WTC11 (cell line): ENCODE measurements around the gene HEPACAM. TPM values are rescaled to one million over a fixed set of nuclear protein-coding genes. Genes with fewer than 3 reads are reported as not detected.

Source experiments
- ATAC-seq: fragments of 200-7000 bp; cut with Tn5 transposase; 2 replicates; pipeline ENCODE4 v1.10.0; 2021; ENCODE audit warnings: mild to moderate bottlenecking, moderate library complexity
- CTCF ChIA-PET: fragments of 300-600 bp; sonication (Branson Sonifier 250); formaldehyde crosslinking; loops from one replicate; lab custom pipeline; 2021; ENCODE audit warnings: antibody characterized with exemption; lab: Charles Lee
- POLR2A ChIA-PET: fragments of 350-600 bp; sonication (Branson Sonifier 250); formaldehyde crosslinking; loops from one replicate; lab custom pipeline; 2021; ENCODE audit warnings: antibody characterized with exemption; lab: Charles Lee
- DNase-seq: peaks from one replicate; pipeline ENCODE4 v3.0.0; 2021; ENCODE audit warnings: low spot score
- H3K27ac Mint-ChIP-seq: 2 replicates; pipeline ENCODE4 v1.8.0; 2021; ENCODE audit warnings: mixed read lengths
- H3K27me3 Mint-ChIP-seq: 2 replicates; pipeline ENCODE4 v1.8.0; 2021; ENCODE audit warnings: low read depth, mild to moderate bottlenecking, moderate library complexity, mixed read lengths
- H3K36me3 Mint-ChIP-seq: 2 replicates; pipeline ENCODE4 v1.8.0; 2021; ENCODE audit warnings: mixed read lengths
- H3K4me1 Mint-ChIP-seq: 2 replicates; pipeline ENCODE4 v1.8.0; 2022; ENCODE audit warnings: mixed read lengths
- H3K4me3 Mint-ChIP-seq: 2 replicates; pipeline ENCODE4 v1.8.0; 2021; ENCODE audit warnings: mild to moderate bottlenecking, moderate library complexity, mixed read lengths
- H3K9me3 Mint-ChIP-seq: 2 replicates; pipeline ENCODE4 v1.8.0; 2021; ENCODE audit warnings: mixed read lengths
- CREB1 ChIP-seq: sonication (generic); formaldehyde crosslinking; IDR thresholded peaks from 2 replicates; pipeline ENCODE4 v1.8.0; 2023; ENCODE audit warnings: mild to moderate bottlenecking, missing genetic modification reagents
- GRHL2 ChIP-seq: fragments of 250-450 bp; sonication (Bioruptor Pico); IDR thresholded peaks from 2 replicates; pipeline ENCODE4 v1.8.0; 2022; ENCODE audit warnings: mild to moderate bottlenecking, moderate library complexity; ENCODE audit not compliant: insufficient replicate concordance, severe bottlenecking
- HMGA2 ChIP-seq: fragments of 250-450 bp; sonication (Bioruptor Pico); IDR thresholded peaks from 2 replicates; pipeline ENCODE4 v1.4.0; 2021; ENCODE audit warnings: mild to moderate bottlenecking, moderate library complexity
- JUN ChIP-seq: sonication (generic); formaldehyde crosslinking; IDR thresholded peaks from 2 replicates; pipeline ENCODE4 v1.8.0; 2023; ENCODE audit warnings: mild to moderate bottlenecking, missing genetic modification reagents
- KAT7 ChIP-seq: sonication (generic); formaldehyde crosslinking; IDR thresholded peaks from 2 replicates; pipeline ENCODE4 v1.8.1; 2023; ENCODE audit warnings: missing genetic modification reagents, mild to moderate bottlenecking, borderline replicate concordance
- OVOL2 ChIP-seq: fragments of 250-450 bp; sonication (Bioruptor Pico); IDR thresholded peaks from 2 replicates; pipeline ENCODE4 v1.9.0; 2021; ENCODE audit warnings: mild to moderate bottlenecking, borderline replicate concordance
- PRRX2 ChIP-seq: fragments of 250-450 bp; sonication (Bioruptor Pico); IDR thresholded peaks from 2 replicates; pipeline ENCODE4 v1.8.0; 2021; ENCODE audit warnings: mild to moderate bottlenecking
- RELA ChIP-seq: sonication (generic); formaldehyde crosslinking; IDR thresholded peaks from 2 replicates; pipeline ENCODE4 v1.8.1; 2022; ENCODE audit warnings: missing genetic modification reagents, mild to moderate bottlenecking, borderline replicate concordance
- SOX15 ChIP-seq: fragments of 250-450 bp; sonication (Bioruptor Pico); IDR thresholded peaks from 2 replicates; pipeline ENCODE4 v1.9.0; 2021; ENCODE audit warnings: mild to moderate bottlenecking
- SP1 ChIP-seq: sonication (generic); formaldehyde crosslinking; conservative IDR thresholded peaks from 2 replicates; pipeline ENCODE4 v1.8.1; 2022; ENCODE audit warnings: missing genetic modification reagents
- TEAD1 ChIP-seq: sonication (generic); formaldehyde crosslinking; IDR thresholded peaks from 2 replicates; pipeline ENCODE4 v1.8.0; 2022; ENCODE audit warnings: mild to moderate bottlenecking, missing genetic modification reagents
- ZNF121 ChIP-seq: sonication (generic); formaldehyde crosslinking; IDR thresholded peaks from 2 replicates; pipeline ENCODE4 v1.8.0; 2023; ENCODE audit warnings: missing genetic modification reagents
- ZNF232 ChIP-seq: sonication (generic); formaldehyde crosslinking; IDR thresholded peaks from 2 replicates; pipeline ENCODE4 v1.8.0; 2022; ENCODE audit warnings: mild to moderate bottlenecking, missing genetic modification reagents
- ZNF317 ChIP-seq: sonication (generic); formaldehyde crosslinking; IDR thresholded peaks from 2 replicates; pipeline ENCODE4 v1.8.1; 2023; ENCODE audit warnings: low read depth, mild to moderate bottlenecking, moderate library complexity, missing genetic modification reagents, borderline replicate concordance
- total RNA-seq: library from RNA; stranded (reverse); gene quantifications from 3 replicates; pipeline ENCODE4 v1.2.3, GENCODE V29; 2021
- TF ChIP-seq, protein P1 (sequence below): sonication (generic); formaldehyde crosslinking; IDR thresholded peaks from 2 replicates; pipeline ENCODE4 v1.8.1; 2023; ENCODE audit warnings: mild to moderate bottlenecking, missing genetic modification reagents, moderate library complexity
- TF ChIP-seq, protein P2 (sequence below): sonication (generic); formaldehyde crosslinking; IDR thresholded peaks from 2 replicates; pipeline ENCODE4 v1.8.0; 2022; ENCODE audit warnings: mild to moderate bottlenecking, missing genetic modification reagents
- TF ChIP-seq, protein P3 (sequence below): sonication (generic); formaldehyde crosslinking; IDR thresholded peaks from 2 replicates; pipeline ENCODE4 v1.8.1; 2022; ENCODE audit warnings: low read depth, mild to moderate bottlenecking, moderate library complexity, missing genetic modification reagents, borderline replicate concordance
- TF ChIP-seq, protein P4 (sequence below): sonication (generic); formaldehyde crosslinking; IDR thresholded peaks from 2 replicates; pipeline ENCODE4 v1.8.1; 2023; ENCODE audit warnings: mild to moderate bottlenecking, missing genetic modification reagents
- TF ChIP-seq, protein P5 (sequence below): fragments of 250-450 bp; sonication (Bioruptor Pico); IDR thresholded peaks from 2 replicates; pipeline ENCODE4 v1.9.0; 2021; ENCODE audit warnings: mild to moderate bottlenecking, borderline replicate concordance
- TF ChIP-seq, protein P6 (sequence below): fragments of 250-450 bp; sonication (Bioruptor Pico); conservative IDR thresholded peaks from 2 replicates; pipeline ENCODE4 v1.9.0; 2021; ENCODE audit warnings: mild to moderate bottlenecking
- TF ChIP-seq, protein P7 (sequence below): sonication (generic); formaldehyde crosslinking; IDR thresholded peaks from 2 replicates; pipeline ENCODE4 v1.8.1; 2022; ENCODE audit warnings: mild to moderate bottlenecking, moderate library complexity, missing genetic modification reagents

The HEPACAM gene
- total RNA-seq, 1 experiment from 2014 or later = not detected

DNA sequence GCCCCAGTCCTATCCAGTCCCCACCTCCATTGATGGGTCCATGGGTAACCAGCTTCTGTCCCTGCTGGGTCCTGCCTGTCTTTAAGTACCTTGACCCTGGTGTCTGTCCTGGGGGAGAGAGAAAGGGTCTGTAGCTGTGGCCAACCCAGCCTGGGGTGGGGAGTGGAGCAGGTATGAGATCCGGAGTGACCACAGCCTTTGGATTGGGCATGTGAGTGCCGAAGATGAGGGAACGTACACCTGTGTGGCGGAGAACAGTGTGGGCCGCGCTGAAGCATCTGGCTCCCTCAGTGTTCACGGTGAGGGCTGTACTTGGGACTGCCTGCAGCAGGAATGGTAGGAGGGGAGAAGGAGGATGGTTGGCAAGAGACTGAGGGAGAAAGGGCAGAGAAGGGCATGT, 65.4 kb downstream of the HEPACAM start (continued):
- TF ChIP-seq, protein P1, sequence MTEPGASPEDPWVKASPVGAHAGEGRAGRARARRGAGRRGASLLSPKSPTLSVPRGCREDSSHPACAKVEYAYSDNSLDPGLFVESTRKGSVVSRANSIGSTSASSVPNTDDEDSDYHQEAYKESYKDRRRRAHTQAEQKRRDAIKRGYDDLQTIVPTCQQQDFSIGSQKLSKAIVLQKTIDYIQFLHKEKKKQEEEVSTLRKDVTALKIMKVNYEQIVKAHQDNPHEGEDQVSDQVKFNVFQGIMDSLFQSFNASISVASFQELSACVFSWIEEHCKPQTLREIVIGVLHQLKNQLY (CRISPR knock-in tag) = no peak
- no peak for TF ChIP-seq GRHL2
- TF ChIP-seq, all 79 proteins: peak for 0

DNA sequence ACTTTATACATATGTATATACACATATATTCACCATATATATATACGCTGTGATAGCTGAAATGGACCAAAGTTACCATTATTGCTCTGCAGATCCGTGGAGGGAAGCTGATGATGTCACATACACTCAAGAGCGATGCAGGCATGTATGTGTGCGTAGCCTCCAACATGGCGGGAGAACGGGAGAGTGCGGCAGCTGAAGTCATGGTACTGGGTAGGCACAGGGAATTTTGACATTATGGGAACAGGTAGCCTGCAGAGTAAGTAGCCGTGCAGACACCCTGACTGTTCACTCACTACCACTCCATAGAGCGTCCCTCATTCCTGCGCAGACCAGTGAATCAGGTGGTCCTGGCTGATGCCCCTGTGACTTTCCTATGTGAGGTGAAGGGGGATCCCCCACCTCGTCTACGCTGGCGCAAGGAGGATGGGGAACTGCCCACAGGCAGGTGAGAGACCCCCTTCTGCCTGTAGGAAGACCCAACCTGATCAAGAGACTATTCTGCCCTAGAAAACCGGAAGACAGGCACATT, 65.9 kb downstream of the HEPACAM start:
- ChIA-PET POLR2A (no interaction called here), CTCF (interaction anchor here (1.2 kb wide), 1 partner anchor 29 kb away, joined by 3 read pairs; no protein-coding TSS in a partner anchor)
- Mint-ChIP-seq H3K27me3 (peaks cover 100% of the 10 kb centered on the region), H3K4me3 (no peak overlapping the region), H3K9me3 (no peaks in the 10 kb centered on the region), H3K27ac (no peak overlapping the region), H3K4me1 (peaks cover 23% of the 10 kb centered on the region), H3K36me3 (no peaks in the 10 kb centered on the region)
- TF ChIP-seq, protein P2, sequence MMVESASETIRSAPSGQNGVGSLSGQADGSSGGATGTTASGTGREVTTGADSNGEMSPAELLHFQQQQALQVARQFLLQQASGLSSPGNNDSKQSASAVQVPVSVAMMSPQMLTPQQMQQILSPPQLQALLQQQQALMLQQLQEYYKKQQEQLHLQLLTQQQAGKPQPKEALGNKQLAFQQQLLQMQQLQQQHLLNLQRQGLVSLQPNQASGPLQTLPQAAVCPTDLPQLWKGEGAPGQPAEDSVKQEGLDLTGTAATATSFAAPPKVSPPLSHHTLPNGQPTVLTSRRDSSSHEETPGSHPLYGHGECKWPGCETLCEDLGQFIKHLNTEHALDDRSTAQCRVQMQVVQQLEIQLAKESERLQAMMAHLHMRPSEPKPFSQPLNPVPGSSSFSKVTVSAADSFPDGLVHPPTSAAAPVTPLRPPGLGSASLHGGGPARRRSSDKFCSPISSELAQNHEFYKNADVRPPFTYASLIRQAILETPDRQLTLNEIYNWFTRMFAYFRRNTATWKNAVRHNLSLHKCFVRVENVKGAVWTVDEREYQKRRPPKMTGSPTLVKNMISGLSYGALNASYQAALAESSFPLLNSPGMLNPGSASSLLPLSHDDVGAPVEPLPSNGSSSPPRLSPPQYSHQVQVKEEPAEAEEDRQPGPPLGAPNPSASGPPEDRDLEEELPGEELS = no peak
- TF ChIP-seq ZNF232 (no peak), SOX15 (CRISPR knock-in tag) (no peak), OVOL2 (no peak), KAT7 (CRISPR knock-in tag) (no peak), ZNF121 (CRISPR knock-in tag) (no peak), RELA (no peak), JUN (CRISPR knock-in tag) (no peak), SP1 (CRISPR knock-in tag) (no peak), TEAD1 (no peak), PRRX2 (no peak), CREB1 (no peak), HMGA2 (no peak), ZNF317 (no peak)
- TF ChIP-seq, protein P3, sequence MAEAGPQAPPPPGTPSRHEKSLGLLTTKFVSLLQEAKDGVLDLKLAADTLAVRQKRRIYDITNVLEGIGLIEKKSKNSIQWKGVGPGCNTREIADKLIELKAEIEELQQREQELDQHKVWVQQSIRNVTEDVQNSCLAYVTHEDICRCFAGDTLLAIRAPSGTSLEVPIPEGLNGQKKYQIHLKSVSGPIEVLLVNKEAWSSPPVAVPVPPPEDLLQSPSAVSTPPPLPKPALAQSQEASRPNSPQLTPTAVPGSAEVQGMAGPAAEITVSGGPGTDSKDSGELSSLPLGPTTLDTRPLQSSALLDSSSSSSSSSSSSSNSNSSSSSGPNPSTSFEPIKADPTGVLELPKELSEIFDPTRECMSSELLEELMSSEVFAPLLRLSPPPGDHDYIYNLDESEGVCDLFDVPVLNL = no peak
- TF ChIP-seq, protein P4, sequence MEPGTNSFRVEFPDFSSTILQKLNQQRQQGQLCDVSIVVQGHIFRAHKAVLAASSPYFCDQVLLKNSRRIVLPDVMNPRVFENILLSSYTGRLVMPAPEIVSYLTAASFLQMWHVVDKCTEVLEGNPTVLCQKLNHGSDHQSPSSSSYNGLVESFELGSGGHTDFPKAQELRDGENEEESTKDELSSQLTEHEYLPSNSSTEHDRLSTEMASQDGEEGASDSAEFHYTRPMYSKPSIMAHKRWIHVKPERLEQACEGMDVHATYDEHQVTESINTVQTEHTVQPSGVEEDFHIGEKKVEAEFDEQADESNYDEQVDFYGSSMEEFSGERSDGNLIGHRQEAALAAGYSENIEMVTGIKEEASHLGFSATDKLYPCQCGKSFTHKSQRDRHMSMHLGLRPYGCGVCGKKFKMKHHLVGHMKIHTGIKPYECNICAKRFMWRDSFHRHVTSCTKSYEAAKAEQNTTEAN (CRISPR knock-in tag) = no peak
- TF ChIP-seq, protein P5, sequence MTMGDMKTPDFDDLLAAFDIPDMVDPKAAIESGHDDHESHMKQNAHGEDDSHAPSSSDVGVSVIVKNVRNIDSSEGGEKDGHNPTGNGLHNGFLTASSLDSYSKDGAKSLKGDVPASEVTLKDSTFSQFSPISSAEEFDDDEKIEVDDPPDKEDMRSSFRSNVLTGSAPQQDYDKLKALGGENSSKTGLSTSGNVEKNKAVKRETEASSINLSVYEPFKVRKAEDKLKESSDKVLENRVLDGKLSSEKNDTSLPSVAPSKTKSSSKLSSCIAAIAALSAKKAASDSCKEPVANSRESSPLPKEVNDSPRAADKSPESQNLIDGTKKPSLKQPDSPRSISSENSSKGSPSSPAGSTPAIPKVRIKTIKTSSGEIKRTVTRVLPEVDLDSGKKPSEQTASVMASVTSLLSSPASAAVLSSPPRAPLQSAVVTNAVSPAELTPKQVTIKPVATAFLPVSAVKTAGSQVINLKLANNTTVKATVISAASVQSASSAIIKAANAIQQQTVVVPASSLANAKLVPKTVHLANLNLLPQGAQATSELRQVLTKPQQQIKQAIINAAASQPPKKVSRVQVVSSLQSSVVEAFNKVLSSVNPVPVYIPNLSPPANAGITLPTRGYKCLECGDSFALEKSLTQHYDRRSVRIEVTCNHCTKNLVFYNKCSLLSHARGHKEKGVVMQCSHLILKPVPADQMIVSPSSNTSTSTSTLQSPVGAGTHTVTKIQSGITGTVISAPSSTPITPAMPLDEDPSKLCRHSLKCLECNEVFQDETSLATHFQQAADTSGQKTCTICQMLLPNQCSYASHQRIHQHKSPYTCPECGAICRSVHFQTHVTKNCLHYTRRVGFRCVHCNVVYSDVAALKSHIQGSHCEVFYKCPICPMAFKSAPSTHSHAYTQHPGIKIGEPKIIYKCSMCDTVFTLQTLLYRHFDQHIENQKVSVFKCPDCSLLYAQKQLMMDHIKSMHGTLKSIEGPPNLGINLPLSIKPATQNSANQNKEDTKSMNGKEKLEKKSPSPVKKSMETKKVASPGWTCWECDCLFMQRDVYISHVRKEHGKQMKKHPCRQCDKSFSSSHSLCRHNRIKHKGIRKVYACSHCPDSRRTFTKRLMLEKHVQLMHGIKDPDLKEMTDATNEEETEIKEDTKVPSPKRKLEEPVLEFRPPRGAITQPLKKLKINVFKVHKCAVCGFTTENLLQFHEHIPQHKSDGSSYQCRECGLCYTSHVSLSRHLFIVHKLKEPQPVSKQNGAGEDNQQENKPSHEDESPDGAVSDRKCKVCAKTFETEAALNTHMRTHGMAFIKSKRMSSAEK (CRISPR knock-in tag) = no peak
- TF ChIP-seq, protein P6, sequence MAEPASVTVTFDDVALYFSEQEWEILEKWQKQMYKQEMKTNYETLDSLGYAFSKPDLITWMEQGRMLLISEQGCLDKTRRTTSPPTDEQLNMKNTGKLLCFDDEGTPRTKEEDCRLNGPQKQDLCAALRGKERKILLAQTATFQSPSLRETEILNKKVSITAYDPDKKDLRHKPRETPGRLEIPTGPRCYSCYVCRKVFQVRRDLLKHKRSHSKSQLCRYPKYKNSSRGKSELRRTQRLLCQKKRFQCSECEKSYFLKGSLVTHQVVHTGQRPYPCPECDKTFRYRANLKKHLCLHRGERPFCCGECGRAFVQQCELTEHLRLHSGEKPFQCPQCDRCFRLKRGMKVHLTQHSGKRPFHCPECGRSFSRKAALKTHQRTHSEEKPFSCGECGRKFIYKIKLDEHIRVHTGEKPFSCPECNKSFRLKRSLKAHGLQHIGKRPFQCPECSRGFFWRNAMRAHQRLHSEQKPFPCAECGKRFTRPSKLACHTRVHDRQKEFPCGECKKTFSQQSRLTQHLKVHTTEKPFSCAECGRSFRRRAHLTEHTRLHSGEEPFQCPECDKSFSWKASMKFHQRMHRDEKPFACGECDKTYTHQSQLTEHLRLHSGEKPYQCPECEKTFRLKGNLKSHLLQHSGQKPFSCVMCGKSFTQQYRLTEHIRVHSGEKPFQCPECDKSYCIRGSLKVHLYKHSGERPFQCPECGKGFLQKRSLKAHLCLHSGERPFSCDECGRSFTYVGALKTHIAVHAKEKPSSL (CRISPR knock-in tag) = no peak
- TF ChIP-seq, protein P7, sequence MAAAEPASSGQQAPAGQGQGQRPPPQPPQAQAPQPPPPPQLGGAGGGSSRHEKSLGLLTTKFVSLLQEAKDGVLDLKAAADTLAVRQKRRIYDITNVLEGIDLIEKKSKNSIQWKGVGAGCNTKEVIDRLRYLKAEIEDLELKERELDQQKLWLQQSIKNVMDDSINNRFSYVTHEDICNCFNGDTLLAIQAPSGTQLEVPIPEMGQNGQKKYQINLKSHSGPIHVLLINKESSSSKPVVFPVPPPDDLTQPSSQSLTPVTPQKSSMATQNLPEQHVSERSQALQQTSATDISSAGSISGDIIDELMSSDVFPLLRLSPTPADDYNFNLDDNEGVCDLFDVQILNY (CRISPR knock-in tag) = no peak
- DNase-seq (no peak), ATAC-seq (no peak)
